Stimulated activated naive CD4-positive, alpha-beta T cell treated with Interleukin-2 at 50 U/mL for 16 hours (primary cell): ENCODE results near the gene CHKA.

Experiments used
- DNase-seq: peaks from one replicate; lab custom pipeline; 2025; lab: John Stamatoyannopoulos, UW

CHKA gene

GRCh38 chr11:68074584-68075352 lies 46.4 kb downstream of the CHKA start:
- no peak for DNase-seq

- no peak for DNase-seq
These were observed 49.7 kb downstream of the CHKA start for GRCh38 chr11:68071281-68072048.

- DNase-seq: no peak
These were observed 53.2 kb downstream of the CHKA start for GRCh38 chr11:68067991-68068390.

- no peak for DNase-seq
These were observed 54.4 kb downstream of the CHKA start for GRCh38 chr11:68066742-68067141.

GRCh38 chr11:68065841-68066240 lies 55.3 kb downstream of the CHKA start:
- DNase-seq: no peak

GRCh38 chr11:68064926-68065325 lies 56.3 kb downstream of the CHKA start:
- no peak for DNase-seq

- no peak for DNase-seq
These were observed 59.7 kb downstream of the CHKA start for GRCh38 chr11:68061508-68061907.

- no peak for DNase-seq
These were observed 63.4 kb downstream of the CHKA start for GRCh38 chr11:68057807-68058206.

GRCh38 chr11:68056317-68057285 lies 64.6 kb downstream of the CHKA start:
- DNase-seq: no peak

GRCh38 chr11:68053981-68054812 lies 67.0 kb downstream of the CHKA start:
- DNase-seq: no peak

GRCh38 chr11:68053117-68053516 lies 68.1 kb downstream of the CHKA start:
- no peak for DNase-seq

GRCh38 chr11:68052137-68052873 lies 68.9 kb downstream of the CHKA start:
- no peak for DNase-seq

- DNase-seq: no peak
These were observed 69.7 kb downstream of the CHKA start for GRCh38 chr11:68051191-68052136.

GRCh38 chr11:68050371-68050841 lies 70.8 kb downstream of the CHKA start:
- no peak for DNase-seq

GRCh38 chr11:68049509-68050370 lies 71.4 kb downstream of the CHKA start:
- no peak for DNase-seq

- DNase-seq: no peak
These were observed 72.3 kb downstream of the CHKA start for GRCh38 chr11:68048681-68049508.
